IMR-90 (cell line): Measurements from ENCODE around the gene SLC25A30.

Experiments used
- BHLHE40 ChIP-seq: fragments of 150-350 bp; IDR thresholded peaks from 2 replicates; pipeline ENCODE4 v1.6.1; 2016; ENCODE audit warnings: mild to moderate bottlenecking, low read depth, low read length
- MAZ ChIP-seq: IDR thresholded peaks from 2 replicates; pipeline ENCODE4 v1.6.1; 2012; ENCODE audit warnings: low read depth, mild to moderate bottlenecking, low read length, improper control_type of control experiment, moderate library complexity, borderline replicate concordance
- MXI1 ChIP-seq: IDR thresholded peaks from 2 replicates; pipeline ENCODE4 v1.6.1; 2012; ENCODE audit warnings: low read depth, mild to moderate bottlenecking, low read length, moderate library complexity, borderline replicate concordance
- POLR2A ChIP-seq: IDR thresholded peaks from 2 replicates; pipeline ENCODE4 v1.6.1; 2012; ENCODE audit warnings: mild to moderate bottlenecking, low read depth, low read length
- TF ChIP-seq, protein P1 (sequence below): conservative IDR thresholded peaks from 2 replicates; pipeline ENCODE4 v1.5.1; 2012; ENCODE audit warnings: mild to moderate bottlenecking, low read depth, low read length, improper control_type of control experiment
- TF ChIP-seq, protein P2 (sequence below): fragments of 150-350 bp; IDR thresholded peaks from 2 replicates; pipeline ENCODE4 v1.6.1; 2017; ENCODE audit warnings: mild to moderate bottlenecking, antibody characterized with exemption, low read length, low read depth

DNA sequence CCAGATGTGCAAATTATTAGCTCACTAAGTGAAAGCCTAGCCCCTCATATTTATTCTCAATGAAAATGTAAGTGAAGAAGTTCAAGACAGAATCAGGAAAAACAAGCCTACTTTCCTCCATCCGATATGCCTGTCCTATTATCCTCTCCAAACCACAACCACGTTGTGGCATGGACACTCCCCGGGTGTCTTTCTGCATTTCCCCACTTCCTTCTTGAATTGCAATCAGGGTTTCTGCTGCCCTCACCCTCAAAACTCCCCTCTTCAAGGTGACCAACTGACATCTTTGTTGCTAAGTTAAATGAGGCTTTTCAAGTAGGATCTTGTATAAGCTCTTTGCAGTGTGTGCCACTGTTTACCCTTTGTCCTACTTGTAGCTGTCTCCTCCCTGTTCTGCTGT lies 11.8 kb downstream of the SLC25A30 start:
- TF ChIP-seq, protein P1, sequence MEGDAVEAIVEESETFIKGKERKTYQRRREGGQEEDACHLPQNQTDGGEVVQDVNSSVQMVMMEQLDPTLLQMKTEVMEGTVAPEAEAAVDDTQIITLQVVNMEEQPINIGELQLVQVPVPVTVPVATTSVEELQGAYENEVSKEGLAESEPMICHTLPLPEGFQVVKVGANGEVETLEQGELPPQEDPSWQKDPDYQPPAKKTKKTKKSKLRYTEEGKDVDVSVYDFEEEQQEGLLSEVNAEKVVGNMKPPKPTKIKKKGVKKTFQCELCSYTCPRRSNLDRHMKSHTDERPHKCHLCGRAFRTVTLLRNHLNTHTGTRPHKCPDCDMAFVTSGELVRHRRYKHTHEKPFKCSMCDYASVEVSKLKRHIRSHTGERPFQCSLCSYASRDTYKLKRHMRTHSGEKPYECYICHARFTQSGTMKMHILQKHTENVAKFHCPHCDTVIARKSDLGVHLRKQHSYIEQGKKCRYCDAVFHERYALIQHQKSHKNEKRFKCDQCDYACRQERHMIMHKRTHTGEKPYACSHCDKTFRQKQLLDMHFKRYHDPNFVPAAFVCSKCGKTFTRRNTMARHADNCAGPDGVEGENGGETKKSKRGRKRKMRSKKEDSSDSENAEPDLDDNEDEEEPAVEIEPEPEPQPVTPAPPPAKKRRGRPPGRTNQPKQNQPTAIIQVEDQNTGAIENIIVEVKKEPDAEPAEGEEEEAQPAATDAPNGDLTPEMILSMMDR = no peak
- TF ChIP-seq MXI1 (no peak), BHLHE40 (no peak), POLR2A (no peak), MAZ (no peak)
- TF ChIP-seq, protein P2, sequence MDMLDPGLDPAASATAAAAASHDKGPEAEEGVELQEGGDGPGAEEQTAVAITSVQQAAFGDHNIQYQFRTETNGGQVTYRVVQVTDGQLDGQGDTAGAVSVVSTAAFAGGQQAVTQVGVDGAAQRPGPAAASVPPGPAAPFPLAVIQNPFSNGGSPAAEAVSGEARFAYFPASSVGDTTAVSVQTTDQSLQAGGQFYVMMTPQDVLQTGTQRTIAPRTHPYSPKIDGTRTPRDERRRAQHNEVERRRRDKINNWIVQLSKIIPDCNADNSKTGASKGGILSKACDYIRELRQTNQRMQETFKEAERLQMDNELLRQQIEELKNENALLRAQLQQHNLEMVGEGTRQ = no peak
